ENCODE data around the gene SYNPR. TPM values are rescaled to one million over a fixed set of nuclear protein-coding genes. Genes with fewer than 3 reads are reported as not detected.

Gene SYNPR
- total RNA-seq, 1 donor from 2014 or later = 0.27 TPM

DNA sequence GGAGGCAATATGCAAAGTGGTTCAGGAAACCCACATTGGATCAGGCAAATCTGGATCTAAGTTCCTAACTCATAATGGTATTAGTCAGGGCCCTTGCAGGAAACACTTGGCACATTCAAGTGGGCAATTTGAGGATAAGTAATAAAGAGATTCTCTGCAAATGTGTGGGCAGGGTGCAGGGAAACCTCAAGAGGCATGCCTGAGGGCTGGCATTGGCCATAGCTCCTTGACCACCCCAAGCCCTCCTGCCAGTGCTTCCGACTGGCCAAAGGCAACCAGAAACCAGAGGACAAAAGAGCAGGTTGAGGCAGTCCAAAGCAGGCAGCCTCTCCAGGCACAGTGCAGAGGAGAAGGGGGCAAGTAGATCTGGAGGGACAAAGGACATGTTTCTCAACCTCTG, 243.5 kb downstream of the SYNPR start:
- Mint-ChIP-seq H3K4me1 (ENCODE audit: low read depth, unreplicated experiment) (no peaks in the 10 kb centered on the region), H3K9me3 (ENCODE audit: unreplicated experiment) (no peaks in the 10 kb centered on the region), H3K36me3 (ENCODE audit: low read depth, unreplicated experiment) (no peaks in the 10 kb centered on the region), H3K4me3 (ENCODE audit: unreplicated experiment) (no peak overlapping the region), H3K27ac (ENCODE audit: unreplicated experiment) (no peak overlapping the region), H3K27me3 (ENCODE audit: low read depth, unreplicated experiment) (no peaks in the 10 kb centered on the region)
- no peaks in the 10 kb centered on the region for H3K4me1 ChIP-seq (ENCODE audit: insufficient read depth, low read length)
- H3K9ac ChIP-seq (ENCODE audit: low read length) = no peak overlapping the region
- H3K79me2 ChIP-seq (ENCODE audit: insufficient read depth, low read length) = no peaks in the 10 kb centered on the region
- FAIRE-seq (no peak), DNase-seq (ENCODE audit: low read depth) (no peak)
- no peaks in the 10 kb centered on the region for H3K36me3 ChIP-seq (ENCODE audit: insufficient read depth, low read length)
- no peaks in the 10 kb centered on the region for H3K9me3 ChIP-seq (ENCODE audit: insufficient read depth, low read depth, low read length)
- H3K4me3 ChIP-seq (ENCODE audit: insufficient read depth, low read depth, low read length) = no peak overlapping the region
- H4K20me1 ChIP-seq (ENCODE audit: insufficient read depth, low read length) = no peaks in the 10 kb centered on the region
- H3K4me2 ChIP-seq (ENCODE audit: low read length) = no peak overlapping the region
- no peak for TF ChIP-seq EZH2 (IDR thresholded peaks at IDR 0.05; ENCODE audit: insufficient read depth, low read length)
- TF ChIP-seq, protein P1, sequence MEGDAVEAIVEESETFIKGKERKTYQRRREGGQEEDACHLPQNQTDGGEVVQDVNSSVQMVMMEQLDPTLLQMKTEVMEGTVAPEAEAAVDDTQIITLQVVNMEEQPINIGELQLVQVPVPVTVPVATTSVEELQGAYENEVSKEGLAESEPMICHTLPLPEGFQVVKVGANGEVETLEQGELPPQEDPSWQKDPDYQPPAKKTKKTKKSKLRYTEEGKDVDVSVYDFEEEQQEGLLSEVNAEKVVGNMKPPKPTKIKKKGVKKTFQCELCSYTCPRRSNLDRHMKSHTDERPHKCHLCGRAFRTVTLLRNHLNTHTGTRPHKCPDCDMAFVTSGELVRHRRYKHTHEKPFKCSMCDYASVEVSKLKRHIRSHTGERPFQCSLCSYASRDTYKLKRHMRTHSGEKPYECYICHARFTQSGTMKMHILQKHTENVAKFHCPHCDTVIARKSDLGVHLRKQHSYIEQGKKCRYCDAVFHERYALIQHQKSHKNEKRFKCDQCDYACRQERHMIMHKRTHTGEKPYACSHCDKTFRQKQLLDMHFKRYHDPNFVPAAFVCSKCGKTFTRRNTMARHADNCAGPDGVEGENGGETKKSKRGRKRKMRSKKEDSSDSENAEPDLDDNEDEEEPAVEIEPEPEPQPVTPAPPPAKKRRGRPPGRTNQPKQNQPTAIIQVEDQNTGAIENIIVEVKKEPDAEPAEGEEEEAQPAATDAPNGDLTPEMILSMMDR (IDR thresholded peaks at IDR 0.05; ENCODE audit: insufficient read depth, low read depth, low read length) = no peak
- H3K27me3 ChIP-seq (ENCODE audit: insufficient read depth, low read length) = no peaks in the 10 kb centered on the region
- no peak overlapping the region for H3K27ac ChIP-seq (ENCODE audit: low read depth, low read length)
- H2AFZ ChIP-seq (ENCODE audit: low read depth, low read length) = no peak overlapping the region

DNA sequence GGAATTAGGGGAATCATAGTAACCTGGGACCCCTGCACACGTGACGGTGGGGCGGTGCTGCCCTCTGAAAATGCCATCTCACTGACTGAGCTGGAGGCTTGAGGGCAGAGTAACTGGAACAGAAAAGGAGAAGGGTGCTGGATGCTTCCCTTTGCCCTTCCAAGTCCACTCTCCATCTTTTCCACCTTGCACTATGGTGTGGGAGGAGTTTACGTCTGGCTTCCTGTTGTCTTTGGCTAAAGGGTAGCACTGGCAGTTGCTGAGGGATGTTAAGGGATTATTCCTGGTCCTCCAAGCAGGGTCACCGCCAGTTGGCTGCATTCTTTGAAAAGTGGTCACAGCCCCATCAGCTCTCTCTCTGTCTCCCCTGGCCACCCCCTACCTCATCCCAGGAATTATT, 245.0 kb downstream of the SYNPR start:
- Mint-ChIP-seq H3K27me3 (ENCODE audit: low read depth, unreplicated experiment) (no peaks in the 10 kb centered on the region), H3K9me3 (ENCODE audit: unreplicated experiment) (no peaks in the 10 kb centered on the region), H3K36me3 (ENCODE audit: low read depth, unreplicated experiment) (no peaks in the 10 kb centered on the region), H3K27ac (ENCODE audit: unreplicated experiment) (no peak overlapping the region), H3K4me1 (ENCODE audit: low read depth, unreplicated experiment) (no peaks in the 10 kb centered on the region), H3K4me3 (ENCODE audit: unreplicated experiment) (no peak overlapping the region)
- Histone ChIP-seq H3K9ac (ENCODE audit: low read length) (no peak overlapping the region), H3K27me3 (ENCODE audit: insufficient read depth, low read length) (no peaks in the 10 kb centered on the region), H3K4me1 (ENCODE audit: insufficient read depth, low read length) (no peaks in the 10 kb centered on the region), H3K79me2 (ENCODE audit: insufficient read depth, low read length) (no peaks in the 10 kb centered on the region), H2AFZ (ENCODE audit: low read depth, low read length) (no peak overlapping the region), H3K27ac (ENCODE audit: low read depth, low read length) (no peak overlapping the region), H3K4me3 (ENCODE audit: insufficient read depth, low read depth, low read length) (no peak overlapping the region), H3K36me3 (ENCODE audit: insufficient read depth, low read length) (no peaks in the 10 kb centered on the region), H4K20me1 (ENCODE audit: insufficient read depth, low read length) (no peaks in the 10 kb centered on the region), H3K4me2 (ENCODE audit: low read length) (no peak overlapping the region), H3K9me3 (ENCODE audit: insufficient read depth, low read depth, low read length) (no peaks in the 10 kb centered on the region)
- TF ChIP-seq, protein P1 (IDR thresholded peaks at IDR 0.05; ENCODE audit: insufficient read depth, low read depth, low read length) = no peak
- DNase-seq (ENCODE audit: low read depth) (peak; percentile 12), FAIRE-seq (no peak)

GRCh38 chr3:63528325-63529000, 250.4 kb downstream of the SYNPR start:
- H3K4me1 Mint-ChIP-seq (ENCODE audit: low read depth, unreplicated experiment) = no peaks in the 10 kb centered on the region
- Histone ChIP-seq H3K79me2 (ENCODE audit: insufficient read depth, low read length) (no peaks in the 10 kb centered on the region), H3K4me1 (ENCODE audit: insufficient read depth, low read length) (no peaks in the 10 kb centered on the region), H3K27me3 (ENCODE audit: insufficient read depth, low read length) (no peaks in the 10 kb centered on the region), H3K9ac (ENCODE audit: low read length) (no peak overlapping the region), H3K27ac (ENCODE audit: low read depth, low read length) (no peak overlapping the region), H3K9me3 (ENCODE audit: insufficient read depth, low read depth, low read length) (no peaks in the 10 kb centered on the region), H4K20me1 (ENCODE audit: insufficient read depth, low read length) (no peaks in the 10 kb centered on the region), H2AFZ (ENCODE audit: low read depth, low read length) (no peak overlapping the region), H3K4me3 (ENCODE audit: insufficient read depth, low read depth, low read length) (no peak overlapping the region), H3K4me2 (ENCODE audit: low read length) (no peak overlapping the region), H3K36me3 (ENCODE audit: insufficient read depth, low read length) (no peaks in the 10 kb centered on the region)
- H3K36me3 Mint-ChIP-seq (ENCODE audit: low read depth, unreplicated experiment) = no peaks in the 10 kb centered on the region
- DNase-seq (ENCODE audit: low read depth) = no peak
- H3K27ac Mint-ChIP-seq (ENCODE audit: unreplicated experiment) = no peak overlapping the region
- no peak overlapping the region for H3K4me3 Mint-ChIP-seq (ENCODE audit: unreplicated experiment)
- FAIRE-seq = no peak
- peaks cover 2% of the 10 kb centered on the region for H3K9me3 Mint-ChIP-seq (ENCODE audit: unreplicated experiment)
- TF ChIP-seq, protein P1 (IDR thresholded peaks at IDR 0.05; ENCODE audit: insufficient read depth, low read depth, low read length) = no peak
- TF ChIP-seq EZH2 (IDR thresholded peaks at IDR 0.05; ENCODE audit: insufficient read depth, low read length) = no peak
- no peaks in the 10 kb centered on the region for H3K27me3 Mint-ChIP-seq (ENCODE audit: low read depth, unreplicated experiment)
